GM23338 (cell line): ENCODE results near the gene CNTNAP4. TPM values are rescaled to one million over a fixed set of nuclear protein-coding genes. Genes with fewer than 3 reads are reported as not detected.

ENCODE experiments used
- ATAC-seq: fragments of 200-7000 bp; cut with Tn5 transposase; 3 replicates; pipeline ENCODE4 v1.9.1; 2020
- DNase-seq: peaks from one replicate; pipeline ENCODE4 v3.0.0-alpha.2; 2015; ENCODE audit warnings: low spot score
- H2AFZ ChIP-seq: fragments of 200-600 bp; sonication (generic); 2 replicates; pipeline ENCODE4 v1.8.0; 2016; ENCODE audit warnings: antibody characterized with exemption, mild to moderate bottlenecking, moderate library complexity
- H3F3A ChIP-seq: fragments of 200-600 bp; sonication (generic); replicated peaks from 2 replicates; pipeline ENCODE4 v1.8.0; 2017; ENCODE audit warnings: antibody characterized with exemption, mixed run types, low read depth
- H3K27ac ChIP-seq: fragments of 200-600 bp; sonication (generic); 2 replicates; pipeline ENCODE4 v1.6.1; 2016; ENCODE audit warnings: low read depth
- H3K27me3 ChIP-seq: fragments of 200-600 bp; sonication (generic); 2 replicates; pipeline ENCODE4 v1.8.0; 2016; ENCODE audit warnings: mild to moderate bottlenecking, mixed run types, moderate library complexity; ENCODE audit not compliant: insufficient read depth
- H3K36me3 ChIP-seq: fragments of 200-600 bp; sonication (generic); 2 replicates; pipeline ENCODE4 v1.8.0; 2016; ENCODE audit warnings: mild to moderate bottlenecking; ENCODE audit not compliant: insufficient read depth
- H3K4me1 ChIP-seq: fragments of 200-600 bp; sonication (generic); 2 replicates; pipeline ENCODE4 v1.8.0; 2016; ENCODE audit warnings: mild to moderate bottlenecking, moderate library complexity; ENCODE audit not compliant: insufficient read depth
- H3K4me2 ChIP-seq: fragments of 200-600 bp; sonication (generic); 2 replicates; pipeline ENCODE4 v1.7.1; 2017; ENCODE audit warnings: mixed run types
- H3K4me3 ChIP-seq: fragments of 200-600 bp; sonication (generic); 2 replicates; pipeline ENCODE4 v1.6.1; 2016; ENCODE audit warnings: mixed run types
- H3K79me2 ChIP-seq: fragments of 200-600 bp; sonication (generic); replicated peaks from 2 replicates; pipeline ENCODE4 v1.8.0; 2017; ENCODE audit warnings: mild to moderate bottlenecking; ENCODE audit not compliant: insufficient read depth
- H3K9me2 ChIP-seq: fragments of 200-600 bp; sonication (generic); 2 replicates; pipeline ENCODE4 v1.8.0; 2017; ENCODE audit not compliant: insufficient read depth
- H4K20me1 ChIP-seq: fragments of 200-600 bp; sonication (generic); replicated peaks from 2 replicates; pipeline ENCODE4 v1.8.0; 2017; ENCODE audit warnings: mild to moderate bottlenecking; ENCODE audit not compliant: insufficient read depth
- H3K27ac Mint-ChIP-seq: 2 replicates; pipeline ENCODE4 v1.8.0; 2020; ENCODE audit warnings: inconsistent platforms, mild to moderate bottlenecking, moderate library complexity, mixed read lengths
- H3K27me3 Mint-ChIP-seq: 3 replicates; pipeline ENCODE4 v1.8.0; 2022; ENCODE audit warnings: low read depth, mild to moderate bottlenecking, moderate library complexity, mixed read lengths, inconsistent platforms; ENCODE audit not compliant: insufficient read depth, poor library complexity
- H3K36me3 Mint-ChIP-seq: 3 replicates; pipeline ENCODE4 v1.8.0; 2021; ENCODE audit warnings: low read depth, mild to moderate bottlenecking, inconsistent platforms, moderate library complexity, mixed read lengths
- H3K4me1 Mint-ChIP-seq: 3 replicates; pipeline ENCODE4 v1.8.0; 2020; ENCODE audit warnings: mild to moderate bottlenecking, inconsistent platforms, mixed read lengths
- H3K4me3 Mint-ChIP-seq: 3 replicates; pipeline ENCODE4 v1.8.0; 2021; ENCODE audit warnings: moderate library complexity, mild to moderate bottlenecking, inconsistent platforms, mixed read lengths
- H3K9me3 Mint-ChIP-seq: 3 replicates; pipeline ENCODE4 v1.8.0; 2020; ENCODE audit warnings: moderate library complexity, mild to moderate bottlenecking, inconsistent platforms, mixed read lengths
- CREB1 ChIP-seq: fragments of 250-450 bp; sonication (Bioruptor Pico); IDR thresholded peaks from 2 replicates; pipeline ENCODE4 v1.5.0; 2020; ENCODE audit warnings: low read depth, mild to moderate bottlenecking, moderate library complexity
- CTCF ChIP-seq, 2 experiments: fragments of 200-600 bp in 1 of 2; sonication (generic) in 1 of 2; conservative IDR thresholded peaks; 2 replicates each; pipeline versions ENCODE4 v1.5.1 to v1.6.1; 2016 to 2017; ENCODE audit warnings: antibody characterized with exemption in 2 of 2, low read depth in 2 of 2, mild to moderate bottlenecking in 2 of 2, moderate library complexity in 1 of 2
- EZH2 ChIP-seq: fragments of 200-600 bp; sonication (generic); IDR thresholded peaks from one replicate; pipeline ENCODE4 v1.8.0; 2017; ENCODE audit warnings: antibody characterized with exemption, mild to moderate bottlenecking, low read depth; ENCODE audit not compliant: unreplicated experiment
- JUNB ChIP-seq: IDR thresholded peaks from one replicate; pipeline ENCODE4 v1.6.1; 2016; ENCODE audit warnings: antibody characterized with exemption; ENCODE audit not compliant: unreplicated experiment
- POLR2AphosphoS5 ChIP-seq: IDR thresholded peaks from 2 replicates; pipeline ENCODE4 v1.6.1; 2016; ENCODE audit warnings: antibody characterized with exemption, low read depth
- REST ChIP-seq: IDR thresholded peaks from one replicate; pipeline ENCODE4 v1.6.1; 2018; ENCODE audit warnings: antibody characterized with exemption; ENCODE audit not compliant: unreplicated experiment
- STAT1 ChIP-seq: IDR thresholded peaks from one replicate; pipeline ENCODE4 v1.6.1; 2016; ENCODE audit warnings: antibody characterized with exemption; ENCODE audit not compliant: unreplicated experiment
- ZNF114 ChIP-seq: fragments of 250-450 bp; sonication (Bioruptor Pico); IDR thresholded peaks from 2 replicates; pipeline ENCODE4 v1.5.0; 2020; ENCODE audit warnings: mild to moderate bottlenecking, moderate library complexity
- ZNF331 ChIP-seq: fragments of 250-450 bp; sonication (Bioruptor Pico); IDR thresholded peaks from 2 replicates; pipeline ENCODE4 v1.5.0; 2020; ENCODE audit warnings: low read depth, mild to moderate bottlenecking, moderate library complexity
- polyA plus RNA-seq: library from polyadenylated mRNA; unstranded; fragments of >200 nt; fragmentation: Nextera tagmentation; extraction: Ambion mirVana; gene quantifications from 2 replicates; pipeline ENCODE4 v1.2.1, GENCODE V29; 2016
- total RNA-seq: library from RNA; depleted of rRNA; stranded (reverse); fragments of >200 nt; shearing (Covaris generic); gene quantifications from 2 replicates; pipeline ENCODE4 v1.2.3, GENCODE V29; 2014

The CNTNAP4 gene
- total and polyA plus RNA-seq, 2 experiments from 2014 or later = not detected

DNA sequence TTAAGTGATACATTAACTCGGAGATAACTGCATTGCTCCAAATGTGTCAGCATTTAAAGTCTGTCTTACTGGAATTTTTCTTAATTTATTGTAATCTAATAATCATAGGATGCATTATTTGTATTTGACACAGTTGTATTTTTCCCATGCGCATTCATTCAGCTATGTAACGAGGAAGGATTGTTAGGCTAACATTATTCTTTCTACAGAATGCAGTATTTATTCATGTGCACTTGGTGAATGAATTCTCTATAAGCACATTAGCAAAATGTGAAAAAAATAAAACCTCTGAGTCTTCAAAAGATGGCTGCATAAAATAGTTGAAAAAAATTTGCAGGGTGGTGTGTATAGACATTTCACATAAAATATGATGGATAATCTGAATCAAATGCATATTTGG, 168.6 kb downstream of the CNTNAP4 start:
- Histone ChIP-seq H3K9me2 (no peaks in the 10 kb centered on the region), H4K20me1 (no peaks in the 10 kb centered on the region)

More for the DNA sequence above, 168.6 kb downstream of the CNTNAP4 start:
- Histone ChIP-seq H3K79me2 (no peaks in the 10 kb centered on the region), H3F3A (no peaks in the 10 kb centered on the region), H3K4me2 (no peak overlapping the region), H3K4me3 (no peak overlapping the region), H3K27ac (no peak overlapping the region), H3K4me1 (no peaks in the 10 kb centered on the region), H3K36me3 (no peaks in the 10 kb centered on the region), H2AFZ (no peak overlapping the region), H3K27me3 (no peaks in the 10 kb centered on the region)
- Mint-ChIP-seq H3K4me3 (no peak overlapping the region), H3K27me3 (peaks cover 8% of the 10 kb centered on the region), H3K36me3 (peaks cover 6% of the 10 kb centered on the region; the same call in 2 of the 3 replicates), H3K4me1 (no peaks in the 10 kb centered on the region), H3K27ac (no peak overlapping the region), H3K9me3 (peaks cover 69% of the 10 kb centered on the region)
- no peak for ATAC-seq
- no peak for DNase-seq
- TF ChIP-seq STAT1 (no peak), REST (no peak), ZNF114 (CRISPR knock-in tag) (no peak), JUNB (no peak), POLR2AphosphoS5 (no peak), EZH2 (no peak), CREB1 (CRISPR knock-in tag) (no peak), CTCF (conservative IDR thresholded peaks at IDR 0.05; ENCODE audit: low read depth in 2 of 2) (no peak), ZNF331 (CRISPR knock-in tag) (no peak)
